ENCODE measurements around the gene PI4KA.

GRCh38 chr22:20881231-20881630, 22.6 kb upstream of the PI4KA start:
- TF ChIP-seq CTCF (IDR thresholded peaks at IDR 0.05) = no peak
- TF ChIP-seq ZFX (IDR thresholded peaks at IDR 0.05; ENCODE audit: borderline replicate concordance) = no peak
